Upper lobe of left lung (tissue), 4 donors: ENCODE data around the gene SYNGAP1.

ENCODE experiments used
- EP300 ChIP-seq, 4 donors: sonication (generic); formaldehyde crosslinking; IDR thresholded peaks; one replicate each; pipeline ENCODE4 v1.5.1; 2017; ENCODE audit warnings: antibody characterized with exemption in 4 of 4, control low read depth in 2 of 4
- POLR2A ChIP-seq, 4 donors: fragments of 450-650 bp; IDR thresholded peaks; one replicate each; pipeline ENCODE4 v1.5.1; 2016 to 2017; ENCODE audit warnings: antibody characterized with exemption in 4 of 4, mild to moderate bottlenecking in 2 of 4
- POLR2AphosphoS5 ChIP-seq, 2 donors: sonication (generic); formaldehyde crosslinking; IDR thresholded peaks; one replicate each; pipeline ENCODE4 v1.5.1; 2017; ENCODE audit warnings: antibody characterized with exemption in 2 of 2
- TF ChIP-seq, protein P1 (sequence below), 6 experiments: fragments of 450-650 bp in 4 of 6; fragments of 200-600 bp in 2 of 6; sonication (generic) in 2 of 6; IDR thresholded peaks; one replicate each; pipeline ENCODE4 v1.5.1; 2016 to 2019; ENCODE audit warnings: antibody characterized with exemption in 6 of 6

DNA sequence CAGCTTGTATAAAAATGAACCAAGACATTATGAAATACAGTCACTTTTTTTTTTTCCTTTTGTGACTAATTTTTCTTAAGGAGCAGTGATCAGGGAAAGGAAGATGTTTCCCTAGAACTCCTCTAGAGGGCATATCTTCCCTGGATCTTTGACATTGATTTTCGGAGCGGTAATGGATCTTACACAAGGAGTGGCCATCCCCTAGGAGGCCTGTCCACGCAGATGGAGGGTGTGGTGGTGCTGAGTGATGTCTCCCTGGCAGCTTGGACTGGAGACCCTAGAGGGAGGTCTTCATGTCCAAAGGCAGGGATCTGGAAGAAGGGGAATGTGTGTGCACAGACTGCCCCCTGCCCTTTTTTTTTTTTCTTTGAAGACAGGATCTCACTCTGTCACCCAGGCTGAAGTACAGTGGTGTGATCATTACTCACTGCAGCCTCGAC lies 35.3 kb upstream of the SYNGAP1 start:
- TF ChIP-seq, protein P1, sequence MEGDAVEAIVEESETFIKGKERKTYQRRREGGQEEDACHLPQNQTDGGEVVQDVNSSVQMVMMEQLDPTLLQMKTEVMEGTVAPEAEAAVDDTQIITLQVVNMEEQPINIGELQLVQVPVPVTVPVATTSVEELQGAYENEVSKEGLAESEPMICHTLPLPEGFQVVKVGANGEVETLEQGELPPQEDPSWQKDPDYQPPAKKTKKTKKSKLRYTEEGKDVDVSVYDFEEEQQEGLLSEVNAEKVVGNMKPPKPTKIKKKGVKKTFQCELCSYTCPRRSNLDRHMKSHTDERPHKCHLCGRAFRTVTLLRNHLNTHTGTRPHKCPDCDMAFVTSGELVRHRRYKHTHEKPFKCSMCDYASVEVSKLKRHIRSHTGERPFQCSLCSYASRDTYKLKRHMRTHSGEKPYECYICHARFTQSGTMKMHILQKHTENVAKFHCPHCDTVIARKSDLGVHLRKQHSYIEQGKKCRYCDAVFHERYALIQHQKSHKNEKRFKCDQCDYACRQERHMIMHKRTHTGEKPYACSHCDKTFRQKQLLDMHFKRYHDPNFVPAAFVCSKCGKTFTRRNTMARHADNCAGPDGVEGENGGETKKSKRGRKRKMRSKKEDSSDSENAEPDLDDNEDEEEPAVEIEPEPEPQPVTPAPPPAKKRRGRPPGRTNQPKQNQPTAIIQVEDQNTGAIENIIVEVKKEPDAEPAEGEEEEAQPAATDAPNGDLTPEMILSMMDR (IDR thresholded peaks at IDR 0.05), result peak in 1 of 6 experiments; percentile 11
- TF ChIP-seq EP300 (IDR thresholded peaks at IDR 0.05) (no peak), POLR2A (IDR thresholded peaks at IDR 0.05) (no peak), POLR2AphosphoS5 (IDR thresholded peaks at IDR 0.05) (no peak)
